ENCODE results near the gene MAPK8IP1. TPM values are rescaled to one million over a fixed set of nuclear protein-coding genes. Genes with fewer than 3 reads are reported as not detected.
"Not testable (repeated sequence)": the region's sequence is repeated elsewhere in the genome, so short reads cannot be mapped to it uniquely, and the experiment has no call there.

Gene MAPK8IP1
- total RNA-seq, 1 donor from 2014 or later, result 1.1 TPM

DNA sequence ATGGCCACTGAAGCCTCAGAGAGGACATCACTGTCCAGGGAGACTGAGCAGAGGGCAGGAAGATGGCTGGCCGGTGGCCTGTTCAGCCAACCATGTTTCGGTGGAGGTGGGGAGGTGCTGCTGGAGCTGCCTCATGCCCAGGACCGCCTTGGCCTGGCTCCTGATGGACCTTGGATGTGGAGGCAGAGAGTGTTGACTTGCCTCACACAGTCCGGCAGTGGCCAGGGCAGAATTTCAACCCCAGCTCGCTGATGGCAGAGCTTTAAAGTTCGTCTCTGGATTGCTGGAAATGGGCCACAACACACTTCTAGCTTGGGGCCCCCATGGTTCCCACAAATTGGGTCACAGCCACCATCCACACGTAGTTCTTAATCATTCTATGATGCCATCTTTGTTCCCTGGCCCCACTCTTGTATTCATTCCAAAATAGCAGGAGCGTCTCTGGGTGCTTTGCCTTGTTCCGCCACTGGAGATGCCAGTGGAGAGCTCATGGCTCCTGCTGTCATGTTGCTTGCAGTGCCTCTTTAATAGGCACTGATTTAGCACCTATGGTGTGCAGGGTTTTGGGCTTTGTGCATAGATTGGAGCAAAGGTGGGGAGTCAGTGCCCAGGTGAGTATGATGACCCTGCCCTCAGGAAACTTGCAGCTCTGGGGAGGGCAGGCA, 5.6 kb downstream of the MAPK8IP1 start:
- no peak for ATAC-seq

DNA sequence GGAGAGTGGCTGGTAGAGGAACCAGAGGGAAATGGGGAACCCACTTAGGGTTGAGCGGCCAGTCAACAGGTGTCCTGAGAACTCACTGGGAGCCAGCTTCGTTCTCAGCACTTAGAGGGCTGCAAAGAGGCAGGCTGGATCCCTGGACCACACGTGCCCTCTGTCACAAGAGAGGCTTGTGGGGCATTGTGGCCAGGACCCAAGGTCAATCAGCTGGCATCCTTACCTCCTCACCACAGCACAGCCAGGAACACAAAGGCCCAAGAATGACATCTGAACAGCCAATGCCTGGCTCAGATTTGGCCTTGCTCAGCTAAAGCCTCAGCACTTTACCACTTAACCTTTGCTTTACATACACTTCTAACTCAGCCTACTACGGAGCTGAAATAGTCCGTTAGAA, 7.4 kb downstream of the MAPK8IP1 start:
- no peak for ATAC-seq

- ATAC-seq, result no peak
Observed at GRCh38 chr11:45894555-45895247, 9.2 kb downstream of the MAPK8IP1 start.

- ATAC-seq, result no peak
Observed at GRCh38 chr11:45895553-45896259, 10.3 kb downstream of the MAPK8IP1 start.

DNA sequence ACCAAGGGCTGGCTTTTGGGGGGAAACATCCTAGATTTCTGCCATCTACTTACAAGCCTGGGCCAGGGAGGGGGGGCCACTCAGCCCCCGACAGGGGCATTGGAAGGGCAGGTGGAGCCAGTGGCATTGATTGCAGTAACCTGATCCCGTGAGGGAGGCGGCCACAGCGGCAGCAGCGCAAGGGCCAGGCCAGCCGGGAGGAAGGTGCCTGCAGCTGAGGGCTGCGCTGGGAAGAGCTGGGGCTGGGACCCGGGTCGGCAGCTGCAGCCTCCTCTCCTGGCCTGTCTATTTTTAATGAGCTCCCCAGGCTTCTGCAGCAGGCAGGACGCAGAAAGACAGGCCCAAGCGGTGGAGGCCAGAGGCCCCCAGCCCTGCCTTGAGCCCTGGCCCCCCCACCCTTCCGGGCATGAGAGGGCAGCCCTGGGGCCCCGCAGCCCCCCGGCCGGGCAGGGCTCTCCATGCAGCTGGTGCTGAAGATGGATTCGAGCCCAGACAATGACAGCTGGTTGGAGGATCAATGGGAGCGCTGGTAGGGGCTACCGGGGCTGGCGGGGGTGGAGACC, 11.1 kb downstream of the MAPK8IP1 start:
- ATAC-seq, result no peak

DNA sequence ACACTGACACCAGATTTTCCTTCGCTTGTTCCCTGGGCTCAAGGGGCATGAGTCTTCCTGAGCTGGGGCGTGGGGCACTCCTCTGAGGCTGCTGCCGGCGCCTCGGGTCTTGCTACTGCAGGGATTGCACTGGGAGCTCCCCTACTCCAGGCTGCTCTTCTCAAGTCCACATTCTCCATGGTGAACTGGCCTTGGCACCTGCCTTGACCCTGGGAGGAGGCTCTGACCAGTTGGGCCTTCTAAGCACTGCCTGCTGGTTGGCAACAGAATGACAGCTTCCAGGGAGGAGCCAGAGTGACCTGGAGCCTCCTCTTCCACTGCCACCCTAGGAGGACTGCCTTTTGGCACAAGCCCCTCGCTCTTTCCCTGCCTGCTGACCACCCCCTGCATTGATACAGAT, 12.1 kb downstream of the MAPK8IP1 start:
- no peak for ATAC-seq

GRCh38 chr11:45899086-45899447, 13.6 kb downstream of the MAPK8IP1 start:
- ATAC-seq, result no peak

DNA sequence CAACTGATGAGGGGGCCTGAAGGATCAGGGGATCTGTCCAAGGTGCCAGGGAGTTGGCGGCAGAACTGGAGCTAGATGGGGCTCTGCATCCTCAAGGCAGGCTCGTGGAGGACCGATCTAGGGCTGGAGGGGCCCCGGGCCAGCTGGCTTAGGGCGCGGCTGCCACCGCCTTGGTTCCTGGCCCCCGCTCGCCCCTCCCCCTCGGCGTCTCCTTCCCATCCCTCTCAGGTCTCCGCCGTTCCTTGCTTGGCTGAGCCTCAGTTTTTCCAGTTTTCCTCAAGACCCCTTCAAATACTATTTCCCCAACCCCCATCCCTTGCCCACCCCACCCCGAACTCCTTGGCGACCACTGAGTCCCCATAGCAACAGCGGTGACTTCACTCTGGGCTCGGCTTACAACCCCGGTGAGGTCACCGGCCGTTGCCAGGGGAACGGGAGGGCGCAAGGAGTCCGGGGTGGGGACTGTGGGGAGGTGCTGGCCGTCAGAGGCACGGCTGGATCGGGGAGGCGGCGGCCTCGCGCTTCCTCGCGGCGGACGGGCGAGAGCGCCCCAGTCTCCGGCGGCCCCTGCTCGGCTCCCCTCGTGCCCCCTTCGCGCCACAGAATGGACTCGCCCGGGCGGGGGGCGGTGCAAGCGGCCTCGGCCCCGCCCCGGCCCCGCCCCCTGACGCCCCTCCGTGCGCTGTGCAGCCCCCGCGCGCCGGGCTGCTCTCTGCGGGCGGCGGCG, 14.2 kb downstream of the MAPK8IP1 start:
- ATAC-seq, result peak; percentile 63

DNA sequence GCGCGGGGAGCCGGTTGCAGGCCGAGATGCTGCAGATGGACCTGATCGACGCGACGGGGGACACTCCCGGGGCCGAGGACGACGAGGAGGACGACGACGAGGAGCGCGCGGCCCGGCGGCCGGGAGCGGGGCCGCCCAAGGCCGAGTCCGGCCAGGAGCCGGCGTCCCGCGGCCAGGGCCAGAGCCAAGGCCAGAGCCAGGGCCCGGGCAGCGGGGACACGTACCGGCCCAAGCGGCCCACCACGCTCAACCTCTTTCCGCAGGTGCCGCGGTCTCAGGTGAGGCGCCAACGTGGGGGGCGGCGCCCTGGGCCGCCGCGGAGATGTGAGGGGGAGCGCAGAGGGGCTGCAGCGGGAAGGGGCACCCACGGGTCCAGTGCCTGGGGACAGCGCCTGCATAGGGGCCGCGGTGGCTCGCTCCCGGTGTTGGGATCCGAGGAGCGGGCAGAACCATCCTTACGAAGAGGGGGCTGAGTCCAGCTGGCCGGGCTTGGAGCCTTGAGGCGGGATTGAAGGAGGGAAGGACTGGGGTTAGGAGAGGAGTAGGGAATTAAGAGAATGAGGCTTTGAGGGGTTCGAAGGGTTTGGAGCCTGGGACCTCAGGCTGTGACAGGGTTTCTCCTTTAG, 14.8 kb downstream of the MAPK8IP1 start:
- not testable (repeated sequence) for ATAC-seq

- no peak for ATAC-seq
Observed at GRCh38 chr11:45900916-45901617, 15.6 kb downstream of the MAPK8IP1 start.

- ATAC-seq, result no peak
Observed at GRCh38 chr11:45901626-45902025, 16.2 kb downstream of the MAPK8IP1 start.

GRCh38 chr11:45902452-45903380, 17.3 kb downstream of the MAPK8IP1 start:
- ATAC-seq, result no peak

DNA sequence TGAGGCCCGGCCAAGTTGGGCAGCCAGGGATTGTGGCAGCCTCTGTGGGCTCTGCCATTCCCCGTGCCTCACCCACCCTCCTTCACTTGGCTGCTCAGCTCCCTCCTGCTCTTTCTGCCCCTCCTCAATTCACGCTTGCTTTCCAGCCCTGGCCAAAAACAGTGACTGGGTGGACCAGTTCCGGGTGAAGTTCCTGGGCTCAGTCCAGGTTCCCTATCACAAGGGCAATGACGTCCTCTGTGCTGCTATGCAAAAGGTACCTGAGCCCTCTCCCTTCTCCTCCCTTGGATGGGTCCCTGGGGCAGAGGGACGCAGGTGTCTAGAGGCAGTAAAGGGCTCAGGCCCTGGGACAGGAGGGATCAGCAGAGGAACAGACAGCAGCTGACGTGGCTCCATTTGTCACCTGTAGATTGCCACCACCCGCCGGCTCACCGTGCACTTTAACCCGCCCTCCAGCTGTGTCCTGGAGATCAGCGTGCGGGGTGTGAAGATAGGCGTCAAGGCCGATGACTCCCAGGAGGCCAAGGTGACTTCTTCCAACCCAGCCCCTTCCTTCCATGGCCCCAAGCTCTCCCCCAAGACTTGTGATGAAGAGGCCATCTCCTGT, 19.0 kb downstream of the MAPK8IP1 start:
- no peak for ATAC-seq

DNA sequence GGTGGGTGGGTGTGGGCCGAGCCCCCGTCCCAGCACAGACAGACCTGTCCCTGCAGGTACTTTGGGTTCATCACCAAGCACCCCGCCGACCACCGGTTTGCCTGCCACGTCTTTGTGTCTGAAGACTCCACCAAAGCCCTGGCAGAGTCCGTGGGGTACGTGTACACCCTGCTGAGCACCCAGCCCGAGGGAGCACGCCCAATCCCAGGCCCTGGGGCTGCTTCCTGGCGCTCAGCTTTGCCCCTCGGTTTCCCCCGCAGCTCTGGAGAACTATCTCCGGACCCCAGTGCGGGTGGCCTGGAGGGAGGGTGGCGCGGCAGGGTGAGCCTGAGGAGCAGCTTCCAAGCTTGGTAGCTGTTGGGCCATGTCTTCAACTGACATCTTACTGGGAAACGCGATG, 19.6 kb downstream of the MAPK8IP1 start:
- ATAC-seq, result no peak

DNA sequence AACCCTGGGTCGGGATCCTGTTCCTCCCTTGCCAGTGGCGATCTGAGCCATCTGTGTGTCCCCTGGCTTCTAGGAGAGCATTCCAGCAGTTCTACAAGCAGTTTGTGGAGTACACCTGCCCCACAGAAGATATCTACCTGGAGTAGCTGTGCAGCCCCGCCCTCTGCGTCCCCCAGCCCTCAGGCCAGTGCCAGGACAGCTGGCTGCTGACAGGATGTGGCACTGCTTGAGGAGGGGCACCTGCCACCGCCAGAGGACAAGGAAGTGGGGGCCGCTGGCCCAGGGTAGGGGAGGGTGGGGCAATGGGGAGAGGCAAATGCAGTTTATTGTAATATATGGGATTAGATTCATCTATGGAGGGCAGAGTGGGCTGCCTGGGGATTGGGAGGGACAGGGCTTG, 20.1 kb downstream of the MAPK8IP1 start:
- ATAC-seq, result not testable (repeated sequence)

DNA sequence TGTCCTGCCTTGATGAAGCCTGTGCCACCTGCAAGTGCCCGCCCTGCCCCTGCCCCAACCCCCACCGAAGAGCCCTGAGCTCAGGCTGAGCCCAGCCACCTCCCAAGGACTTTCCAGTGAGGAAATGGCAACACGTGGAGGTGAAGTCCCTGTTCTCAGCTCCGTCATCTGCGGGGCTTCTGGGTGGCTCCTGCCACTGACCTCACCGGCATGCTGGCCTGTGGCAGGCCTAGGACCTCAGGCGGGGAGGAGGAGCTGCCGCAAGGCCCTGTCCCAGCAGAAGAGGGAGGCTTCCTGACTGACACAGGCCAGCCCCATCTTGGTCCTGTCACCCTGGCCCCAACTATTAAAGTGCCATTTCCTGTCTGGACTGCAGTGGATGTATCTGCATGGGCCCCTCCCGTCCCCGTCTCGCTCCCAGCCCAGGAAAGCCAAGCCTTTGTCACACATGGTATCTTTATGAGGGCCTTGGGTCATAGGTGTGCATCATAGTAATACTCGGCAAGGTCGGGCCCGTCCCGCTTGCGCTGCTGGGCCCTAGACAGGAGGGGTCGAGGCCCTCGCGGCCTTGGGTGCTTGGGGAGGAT, 20.7 kb downstream of the MAPK8IP1 start:
- ATAC-seq, result no peak

DNA sequence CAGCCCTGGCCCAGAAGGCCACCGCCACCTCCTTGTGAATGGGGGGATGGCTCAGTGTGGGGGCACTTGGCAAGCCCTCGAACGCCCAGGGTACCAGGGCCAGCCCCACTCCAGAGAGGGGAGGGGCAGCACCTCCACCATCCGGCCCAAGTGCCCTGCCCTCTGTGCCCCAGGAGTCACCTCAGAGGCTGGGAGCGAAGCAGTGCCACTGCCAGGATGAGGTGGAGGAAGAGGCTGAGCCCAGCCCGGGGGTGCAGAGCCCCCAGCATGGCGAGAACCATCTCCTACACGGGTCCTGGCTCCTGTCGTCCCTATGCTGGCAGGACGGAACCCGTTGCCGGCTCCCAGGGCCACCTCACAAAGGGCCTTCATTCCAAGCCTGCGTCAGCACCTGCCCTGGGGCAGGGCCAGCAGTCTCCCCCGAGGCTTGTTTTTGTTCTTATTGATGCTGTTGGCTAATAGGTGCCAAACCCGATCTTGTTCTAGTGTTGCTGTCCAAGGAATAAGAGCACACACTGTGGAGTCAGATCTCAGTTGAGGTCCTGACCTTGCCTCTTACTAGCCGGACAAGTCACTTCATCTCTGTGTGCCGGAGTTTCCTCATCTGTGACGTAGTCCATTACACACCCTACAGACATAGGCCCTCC, 21.6 kb downstream of the MAPK8IP1 start, which contains the start of gene FREY1:
Gene FREY1, minus strand, starts transcription at position 307 of the 647 bp plus-strand sequence. Its CDS starts 26 bp downstream, at position 281.
- peak; percentile 47 for ATAC-seq

GRCh38 chr11:45907911-45908370, 22.5 kb downstream of the MAPK8IP1 start:
- ATAC-seq, result peak; percentile 1

Data from esophagus mucosa (tissue), 1 donor.